HK-2 (cell line): Measurements from ENCODE around the gene TMEM63A.

Experiments
- DNase-seq: peaks from one replicate; pipeline ENCODE4 v3.0.0-alpha.2; 2018; ENCODE audit not compliant: unreplicated experiment

The TMEM63A gene

DNA sequence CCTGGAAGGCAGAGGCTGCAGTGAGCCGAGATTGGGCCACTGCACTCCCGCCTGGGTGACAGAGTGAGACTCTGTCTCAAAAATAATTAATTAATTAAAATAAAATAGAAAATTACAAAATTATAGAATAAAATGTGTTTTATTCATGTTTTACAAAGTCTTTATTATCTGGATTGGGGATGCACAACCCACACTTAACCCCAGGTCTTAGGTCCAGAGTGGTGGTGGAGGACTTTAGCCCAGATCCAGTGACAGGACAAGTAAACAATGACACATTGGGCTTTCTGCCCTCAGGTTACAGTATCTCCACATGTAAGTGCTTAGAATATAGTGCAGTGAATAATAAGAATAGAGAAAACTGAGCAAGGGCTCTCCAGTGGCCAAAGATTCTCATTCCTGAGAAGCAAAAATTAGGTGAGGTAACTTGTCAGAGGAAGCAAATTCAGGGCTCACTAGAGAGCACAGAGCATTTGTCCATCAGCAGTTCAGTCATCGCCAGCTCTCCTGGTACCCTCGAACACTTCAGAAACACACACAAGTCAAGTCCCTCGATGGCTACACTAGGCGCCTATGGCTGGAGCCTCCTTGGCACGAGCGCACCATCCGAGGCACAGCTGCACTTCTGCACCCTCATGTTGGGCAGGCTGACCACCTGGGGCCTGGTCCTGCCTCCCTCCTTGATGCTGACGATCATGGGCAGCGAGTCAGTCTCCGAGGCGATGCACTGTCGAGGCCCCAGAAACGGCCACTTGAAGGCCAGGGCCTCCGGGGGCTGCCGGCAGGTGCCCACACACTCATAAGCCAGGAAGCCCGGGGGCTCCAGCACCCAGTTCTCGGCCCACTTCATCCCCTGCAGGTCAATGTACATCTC, 4.2 kb upstream of the TMEM63A start:
- DNase-seq, result no peak

DNA sequence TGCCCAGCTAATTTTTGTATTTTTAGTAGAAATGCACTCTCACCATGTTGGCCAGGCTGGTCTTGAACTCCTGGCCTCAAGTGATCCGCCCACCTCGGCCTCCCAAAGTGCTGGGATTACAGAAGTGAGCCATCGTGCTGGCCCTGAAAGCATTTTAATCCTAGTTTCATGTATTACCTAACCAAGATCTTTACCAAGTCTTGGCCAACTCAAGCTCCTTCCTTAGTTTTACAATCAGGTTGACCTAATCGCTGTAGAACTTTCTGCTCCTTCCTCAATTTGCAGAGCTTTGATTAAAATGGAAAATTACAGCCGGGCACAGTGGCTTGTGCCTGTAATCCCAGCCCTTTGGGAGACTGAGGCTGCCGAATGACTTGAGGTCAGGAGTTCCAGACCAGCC, 3.2 kb upstream of the TMEM63A start:
- DNase-seq, result no peak

DNA sequence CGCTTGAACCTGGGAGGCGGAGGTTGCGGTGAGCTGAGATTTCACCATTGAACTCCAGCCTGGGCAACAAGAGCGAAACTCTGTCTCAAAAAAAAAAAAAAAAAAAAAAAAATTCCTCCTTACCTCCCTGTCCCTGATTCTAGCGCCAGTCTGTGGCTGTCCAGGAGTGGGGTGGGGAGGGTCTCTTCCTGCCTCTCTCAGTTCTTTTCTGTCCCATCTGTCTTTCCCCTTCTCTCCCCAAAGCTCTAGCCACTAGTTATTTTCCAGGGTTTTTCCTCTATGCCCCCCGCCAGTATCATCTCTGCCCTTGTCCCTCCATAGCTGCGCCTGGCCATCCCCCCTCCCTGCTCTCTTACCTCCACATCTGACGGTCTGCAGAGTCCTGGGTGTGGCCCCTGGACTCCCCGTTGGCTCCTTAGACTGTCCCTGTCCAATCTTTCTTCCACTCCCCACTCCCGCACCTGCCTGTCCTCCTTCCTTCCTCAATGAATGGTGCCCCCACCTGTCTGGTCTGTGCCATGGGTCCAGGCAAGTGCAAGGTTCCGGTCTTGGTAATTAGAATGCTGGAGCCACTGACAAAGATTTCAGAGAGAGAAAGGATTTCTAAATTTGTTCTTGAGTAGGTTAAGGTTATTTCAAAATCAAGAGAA, 1.6 kb upstream of the TMEM63A start:
- no peak for DNase-seq

DNA sequence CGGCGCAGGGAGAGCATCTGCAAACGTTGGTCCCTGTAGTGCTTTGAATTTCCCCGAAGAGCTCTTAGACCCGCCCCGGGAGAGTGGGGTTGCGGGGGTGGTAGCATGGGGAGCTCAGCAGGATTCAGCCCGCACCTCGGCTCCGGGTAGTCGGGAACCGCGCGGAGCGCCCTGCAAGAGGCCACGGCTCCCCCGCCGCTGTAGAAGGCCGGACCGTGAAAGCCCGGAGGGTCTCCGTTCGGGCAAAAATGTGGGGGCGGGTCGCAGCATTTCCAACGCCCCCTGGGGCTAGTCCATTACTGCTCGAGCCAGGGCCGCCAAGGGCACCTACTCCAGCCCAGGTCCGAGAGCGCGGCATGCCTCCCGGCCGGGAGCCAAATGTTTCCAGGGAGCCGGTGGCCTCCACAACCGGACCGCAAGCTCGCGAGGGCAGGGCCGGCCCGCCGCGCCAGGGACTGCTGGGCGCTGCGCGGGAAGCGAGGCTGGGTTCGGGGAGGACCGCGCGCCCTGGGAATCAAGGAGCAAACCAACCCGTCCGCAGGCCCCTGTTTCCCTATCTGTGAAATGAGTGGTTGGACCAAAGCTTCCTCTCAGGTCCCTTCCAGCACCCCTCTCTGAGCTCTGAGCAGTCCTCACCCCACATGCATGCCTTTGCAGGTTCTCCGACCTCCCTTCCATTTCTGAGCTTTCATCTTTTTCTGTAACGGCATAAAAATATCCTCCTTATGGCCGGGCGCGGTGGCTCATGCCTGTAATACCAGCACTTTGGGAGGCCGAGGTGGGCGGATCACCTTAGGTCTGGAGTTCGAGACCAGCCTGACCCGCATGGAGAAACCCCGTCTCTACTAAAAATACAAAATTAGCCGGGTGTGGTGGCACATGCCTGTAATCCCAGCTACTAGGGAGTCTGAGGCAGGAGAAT, 775 bp upstream of the TMEM63A start:
- DNase-seq, result peak; percentile 75

DNA sequence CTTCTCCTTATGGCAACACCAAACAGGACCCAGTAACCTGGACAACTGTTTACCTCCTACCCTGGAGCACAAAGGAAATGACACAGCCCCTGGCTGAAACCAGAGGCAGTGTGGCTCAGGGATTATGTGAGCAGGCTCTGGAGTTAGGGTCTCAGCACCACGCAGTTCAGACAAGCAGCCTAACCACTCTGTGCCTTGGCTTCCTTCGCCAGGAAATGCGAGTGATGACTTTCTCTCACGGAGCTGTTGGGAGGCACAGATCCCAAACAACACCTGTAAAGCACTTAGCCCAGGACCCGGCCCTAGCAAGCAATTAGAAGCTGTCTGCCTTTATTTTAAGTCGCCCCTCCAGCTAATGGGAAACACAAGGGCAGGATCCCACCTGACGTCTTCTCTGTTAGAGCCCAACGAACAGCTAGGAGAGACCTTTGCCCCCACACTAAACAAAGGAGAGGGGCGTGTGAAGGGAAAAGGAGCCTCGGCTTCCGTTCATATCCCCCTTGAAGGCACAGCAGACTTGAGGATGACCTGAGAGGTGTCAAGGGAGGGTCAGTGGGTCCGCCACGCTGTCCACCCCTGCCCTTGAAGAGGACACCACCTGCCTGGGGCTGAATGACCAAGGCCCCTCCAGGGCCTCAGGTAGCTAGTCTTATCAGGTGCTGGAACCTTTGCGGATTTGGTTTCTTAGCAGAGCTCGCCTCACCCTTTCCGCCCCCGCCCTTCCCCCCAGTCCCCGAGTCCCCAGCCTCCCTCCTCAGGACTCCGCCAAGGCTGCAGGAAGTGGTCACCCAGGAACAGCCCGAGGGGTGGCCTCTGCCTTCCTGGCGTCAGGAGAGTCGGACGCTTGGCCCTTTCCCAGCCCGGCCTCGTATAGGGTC, 860 bp downstream of the TMEM63A start:
- DNase-seq, result peak; percentile 67

DNA sequence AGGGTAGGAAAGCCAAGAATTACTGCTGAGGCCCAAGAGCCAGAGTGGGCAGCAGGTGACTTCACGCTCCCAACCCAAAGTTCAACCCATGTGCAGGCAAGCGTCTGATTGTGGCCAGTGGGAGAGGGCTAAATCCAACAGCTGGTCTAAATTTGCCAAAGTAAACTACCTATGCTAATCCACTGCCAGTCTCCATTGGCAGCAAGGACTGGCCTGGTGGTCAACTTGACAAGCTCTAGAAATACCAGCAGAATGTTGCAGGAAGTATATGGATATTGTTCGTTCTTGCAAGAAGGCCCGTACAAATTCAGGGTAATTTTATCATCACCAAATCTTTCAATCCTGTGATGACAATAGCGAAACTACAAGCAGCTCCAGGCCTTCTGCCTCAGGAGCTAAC, 1.5 kb downstream of the TMEM63A start:
- no peak for DNase-seq

DNA sequence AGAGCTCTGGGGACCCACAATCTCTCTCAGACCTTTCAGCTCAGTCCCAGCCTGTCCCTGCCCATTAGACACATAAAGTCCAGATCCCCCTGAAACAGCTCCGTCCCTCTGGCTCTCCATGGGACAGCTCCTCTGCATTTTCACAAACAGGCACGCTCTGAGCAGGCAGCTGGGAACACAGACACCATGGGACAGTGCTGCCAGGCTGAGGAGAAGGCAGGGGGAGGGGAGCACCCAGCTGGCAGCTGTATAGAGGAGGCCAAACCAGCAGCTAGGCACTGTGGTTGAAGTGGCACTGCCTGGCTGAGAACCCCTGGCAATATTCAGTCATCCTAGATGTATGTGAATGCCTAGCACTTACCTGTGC, 2.0 kb downstream of the TMEM63A start:
- DNase-seq, result no peak

DNA sequence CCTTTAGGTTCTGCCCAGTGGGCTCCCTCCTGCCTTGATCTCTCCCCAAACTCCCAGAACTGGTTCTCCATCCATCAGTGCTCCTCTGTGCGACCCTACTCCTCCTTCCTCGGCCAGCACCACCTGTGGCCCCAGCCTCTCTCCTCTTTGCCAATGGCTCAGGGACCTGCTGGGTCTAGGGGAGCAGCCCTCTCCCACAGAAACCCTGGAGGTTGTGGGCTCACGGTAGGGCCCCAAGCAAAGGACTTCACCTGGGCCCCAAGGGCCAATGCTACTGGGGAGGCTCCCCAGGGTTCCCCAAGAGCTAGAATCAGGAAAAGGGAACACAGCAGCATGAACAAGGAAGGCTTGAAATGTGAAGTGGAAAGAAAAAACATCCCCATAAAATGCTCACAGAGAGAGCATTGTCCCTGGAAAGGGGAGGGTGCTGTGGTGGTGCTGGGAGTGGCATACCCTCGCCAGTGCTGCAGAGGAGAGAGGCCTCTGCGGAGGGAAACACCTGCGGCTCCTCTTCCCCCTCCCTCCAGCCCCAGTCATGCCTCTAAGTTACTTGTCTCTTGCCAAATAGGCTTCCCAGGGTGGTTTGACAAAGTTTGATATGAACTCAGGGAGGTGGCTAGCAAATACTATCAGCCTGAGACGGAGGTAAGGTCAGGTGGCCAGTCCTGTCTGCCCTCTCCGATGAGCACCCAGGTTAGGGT, 2.5 kb downstream of the TMEM63A start:
- no peak for DNase-seq

DNA sequence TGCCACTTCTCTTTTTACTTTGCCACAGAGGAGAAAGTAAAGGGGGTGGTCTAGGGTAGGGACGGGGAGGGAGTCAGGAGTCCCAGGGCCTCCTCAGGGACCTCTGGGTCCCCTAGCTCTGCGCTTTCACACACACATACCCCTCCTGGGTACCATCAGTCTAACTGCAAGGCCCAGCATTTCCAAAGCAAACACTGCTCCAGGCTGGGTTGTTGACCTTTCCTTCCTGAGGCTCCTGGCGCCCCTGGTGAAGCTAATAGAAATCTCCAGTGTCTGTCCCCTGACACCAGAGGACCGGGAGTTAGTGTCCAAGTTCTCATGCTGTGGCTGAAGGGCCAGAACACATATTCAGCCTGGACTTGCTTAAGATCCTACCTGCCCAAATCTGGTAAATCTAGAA, 3.9 kb downstream of the TMEM63A start:
- no peak for DNase-seq

DNA sequence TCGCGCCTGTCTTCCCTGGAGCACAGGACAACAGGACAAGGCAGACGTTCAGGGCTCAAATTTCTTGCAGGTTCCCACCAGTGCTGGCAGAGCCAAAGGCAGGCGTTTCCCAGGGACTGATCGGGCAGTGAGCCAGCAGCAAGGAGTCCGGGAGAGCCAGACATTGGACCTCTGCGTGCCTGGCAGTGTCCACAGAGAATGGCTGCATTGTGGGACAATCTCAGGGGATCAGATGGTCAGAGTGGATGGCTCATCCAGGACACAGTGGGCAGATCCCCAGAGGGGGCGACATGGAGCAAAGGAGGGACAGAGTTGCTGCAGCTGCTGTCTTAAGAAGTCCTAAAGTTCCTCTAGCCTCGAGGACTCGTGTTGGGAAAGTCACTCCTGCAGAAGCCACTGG, 4.6 kb downstream of the TMEM63A start:
- DNase-seq, result peak; percentile 55

DNA sequence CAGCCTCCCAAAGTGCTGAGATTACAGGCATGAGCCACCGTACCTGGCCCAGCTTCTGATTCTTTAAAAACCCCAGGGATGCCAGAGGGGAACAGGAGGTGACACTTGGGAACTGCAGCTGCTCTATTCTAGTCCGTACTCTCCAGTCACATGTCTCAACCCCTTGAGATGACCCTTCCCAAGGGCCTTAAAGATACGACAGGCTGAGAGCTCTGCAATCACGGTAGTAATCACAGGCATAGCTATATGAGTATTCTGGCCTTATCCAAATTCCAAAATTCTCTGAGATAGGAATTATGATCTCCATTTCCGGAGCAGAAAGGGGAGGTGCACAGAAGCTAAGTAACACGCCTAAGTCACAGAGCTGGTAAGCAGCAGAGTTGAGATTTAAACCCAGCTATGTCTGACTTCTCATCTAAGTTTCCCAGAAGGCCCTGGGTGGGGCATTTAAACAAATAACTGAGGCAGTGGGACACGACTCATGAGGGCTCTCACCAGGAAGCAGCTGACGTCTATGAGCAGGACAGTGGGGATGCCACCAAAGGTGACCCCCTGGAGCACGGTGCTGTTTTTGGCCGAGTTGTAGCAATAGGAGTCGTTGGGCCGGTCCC, 5.2 kb downstream of the TMEM63A start:
- no peak for DNase-seq

DNA sequence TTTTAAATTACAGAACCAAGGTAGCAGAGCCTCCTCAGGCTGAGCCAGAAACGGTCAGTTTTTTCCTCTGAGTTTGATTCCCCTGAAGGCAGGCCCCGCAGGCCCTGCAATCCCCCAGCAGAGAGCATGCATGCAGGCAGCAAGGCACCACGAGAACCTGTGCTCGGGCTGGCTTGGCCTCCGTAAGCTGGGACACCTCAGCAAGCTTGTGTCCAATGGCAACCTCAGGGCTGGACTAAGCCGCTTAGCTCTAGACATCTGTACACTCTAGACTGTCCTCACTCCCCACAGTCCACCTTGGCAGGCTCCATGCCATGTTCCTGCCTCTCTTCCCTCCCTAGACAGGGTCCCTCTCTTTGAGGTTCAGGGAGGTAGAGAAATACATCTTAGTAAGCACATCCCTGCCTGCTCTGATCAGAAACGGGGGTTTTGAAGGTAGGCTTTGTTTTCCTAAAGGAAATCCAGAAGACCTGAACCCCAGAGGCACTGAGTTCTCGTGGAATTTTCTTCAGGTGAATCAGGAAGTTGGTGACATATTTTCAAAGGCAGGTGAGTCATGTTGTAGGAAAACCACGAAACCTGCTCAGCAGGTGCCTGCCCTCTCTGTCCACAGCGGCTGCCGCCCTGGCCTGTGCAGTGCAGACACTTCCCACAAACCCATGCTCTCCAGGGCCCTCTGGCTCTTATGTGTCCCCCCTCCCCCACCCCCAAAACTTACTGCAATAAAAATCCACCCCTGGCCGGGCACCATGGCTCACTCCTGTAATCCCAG, 7.0 kb downstream of the TMEM63A start:
- DNase-seq, result peak; percentile 47

DNA sequence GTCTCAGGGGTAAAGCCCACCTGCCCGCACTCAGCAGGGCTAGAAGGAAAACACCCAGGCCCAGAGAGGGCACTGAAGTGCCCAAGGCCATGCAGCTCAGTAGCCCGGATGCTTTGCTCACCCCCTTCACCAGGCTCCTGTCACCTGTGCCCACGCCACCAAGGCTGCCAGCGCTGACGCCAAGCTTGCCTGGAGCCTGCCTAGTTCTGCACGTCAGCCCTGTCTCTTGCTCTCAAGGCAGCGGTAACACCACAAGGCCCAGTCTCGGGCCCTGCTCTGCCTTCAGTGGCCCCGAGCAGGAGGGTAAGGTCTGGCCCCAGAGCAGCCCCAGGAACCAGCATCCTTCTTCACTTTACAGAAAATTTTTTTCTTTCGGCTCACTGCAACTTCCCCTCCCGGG, 7.7 kb downstream of the TMEM63A start:
- DNase-seq, result no peak

DNA sequence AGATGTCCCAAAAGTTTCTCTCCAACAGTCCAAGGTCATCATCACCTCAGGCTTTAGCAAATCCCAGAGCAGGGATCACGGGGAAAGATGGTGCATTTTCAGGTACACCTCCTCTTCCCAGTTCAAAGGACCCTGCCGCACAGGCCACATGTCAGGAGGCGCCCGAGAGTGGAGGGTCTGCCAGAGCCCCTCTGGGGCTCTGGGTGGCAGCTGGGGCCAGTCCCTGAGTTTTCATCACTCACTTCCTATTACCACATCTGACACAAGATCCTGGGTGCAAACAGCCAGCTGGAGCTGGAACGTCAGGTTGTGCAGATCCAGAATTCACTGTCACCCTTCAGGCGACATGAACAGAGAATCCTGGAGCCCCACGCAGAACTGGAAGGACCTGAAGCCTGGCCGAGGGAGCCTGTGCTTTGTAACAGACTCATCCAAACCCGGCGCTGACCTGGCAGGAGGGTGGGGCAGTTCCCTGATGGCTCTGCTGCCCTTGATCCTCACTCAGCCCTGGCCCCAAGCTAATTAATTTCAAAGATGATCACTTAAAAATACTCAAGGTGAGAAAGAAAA, 8.8 kb downstream of the TMEM63A start:
- DNase-seq, result no peak

DNA sequence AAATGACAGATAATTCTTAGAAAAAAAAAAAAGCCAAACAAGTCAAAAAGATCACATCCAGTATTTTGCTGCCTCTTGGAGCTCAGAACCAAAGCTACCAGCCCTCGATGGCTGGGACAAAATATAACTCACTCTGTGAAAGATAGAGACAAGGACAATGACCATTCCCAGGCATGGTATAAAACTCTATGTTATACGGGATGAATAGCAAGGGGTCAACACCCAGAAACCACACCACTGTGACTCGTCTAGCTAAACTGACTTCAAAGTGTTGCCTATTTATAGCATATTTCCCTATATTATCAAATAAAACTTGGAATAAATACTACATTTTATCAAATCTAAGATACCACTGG, 10.1 kb downstream of the TMEM63A start:
- no peak for DNase-seq

DNA sequence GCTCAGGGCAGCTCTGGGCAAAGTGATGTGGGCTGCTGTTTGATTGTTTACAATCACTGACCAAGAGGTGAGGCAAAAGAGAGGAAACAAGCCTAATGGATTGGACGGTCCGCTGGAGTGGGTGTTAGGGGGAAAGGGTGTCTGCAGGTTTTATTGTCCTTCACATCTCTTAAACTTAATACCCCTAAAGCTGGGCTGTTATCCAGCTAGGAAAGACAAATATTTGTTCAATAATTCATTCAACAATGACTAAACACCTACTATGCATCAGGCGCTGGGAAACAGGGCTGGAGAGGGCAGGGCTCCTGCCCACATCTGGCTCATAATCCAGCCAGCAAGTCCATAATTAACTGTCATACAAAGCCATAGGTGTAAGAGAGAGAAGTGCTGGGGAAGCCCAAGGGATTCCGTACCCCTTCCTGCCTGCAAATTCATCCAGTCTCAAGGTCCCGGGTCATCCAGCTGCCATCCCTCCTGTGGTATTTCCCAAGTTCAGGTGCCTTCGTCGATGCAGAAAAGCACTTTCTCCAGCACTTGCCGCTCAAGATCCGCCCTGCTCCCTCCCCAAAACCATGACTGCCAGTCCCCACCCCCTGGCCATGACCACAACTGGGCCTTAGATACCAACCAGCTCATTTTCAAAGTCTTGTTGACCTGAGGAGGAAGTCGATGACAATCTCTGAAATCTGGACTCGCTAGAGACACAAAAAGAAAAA, 10.7 kb downstream of the TMEM63A start:
- DNase-seq, result no peak

DNA sequence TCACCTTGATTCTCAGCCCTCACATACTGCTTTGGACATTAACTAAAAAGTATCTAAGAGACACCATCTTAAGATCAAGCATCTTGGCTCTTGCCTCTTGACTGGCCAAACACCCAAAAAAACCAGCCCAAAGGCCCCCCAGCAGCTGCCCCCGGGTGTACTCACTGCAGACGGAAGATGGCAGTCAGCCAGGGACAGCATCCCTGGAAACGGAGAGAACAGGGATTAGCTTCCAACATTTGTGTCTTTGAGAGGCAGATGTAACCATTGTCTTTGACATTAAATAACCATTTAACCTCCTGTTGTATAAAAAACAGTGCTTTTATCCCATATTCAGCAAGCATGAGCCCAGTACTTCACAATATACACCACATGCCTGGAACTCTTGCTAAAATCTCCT, 11.3 kb downstream of the TMEM63A start:
- DNase-seq, result no peak

DNA sequence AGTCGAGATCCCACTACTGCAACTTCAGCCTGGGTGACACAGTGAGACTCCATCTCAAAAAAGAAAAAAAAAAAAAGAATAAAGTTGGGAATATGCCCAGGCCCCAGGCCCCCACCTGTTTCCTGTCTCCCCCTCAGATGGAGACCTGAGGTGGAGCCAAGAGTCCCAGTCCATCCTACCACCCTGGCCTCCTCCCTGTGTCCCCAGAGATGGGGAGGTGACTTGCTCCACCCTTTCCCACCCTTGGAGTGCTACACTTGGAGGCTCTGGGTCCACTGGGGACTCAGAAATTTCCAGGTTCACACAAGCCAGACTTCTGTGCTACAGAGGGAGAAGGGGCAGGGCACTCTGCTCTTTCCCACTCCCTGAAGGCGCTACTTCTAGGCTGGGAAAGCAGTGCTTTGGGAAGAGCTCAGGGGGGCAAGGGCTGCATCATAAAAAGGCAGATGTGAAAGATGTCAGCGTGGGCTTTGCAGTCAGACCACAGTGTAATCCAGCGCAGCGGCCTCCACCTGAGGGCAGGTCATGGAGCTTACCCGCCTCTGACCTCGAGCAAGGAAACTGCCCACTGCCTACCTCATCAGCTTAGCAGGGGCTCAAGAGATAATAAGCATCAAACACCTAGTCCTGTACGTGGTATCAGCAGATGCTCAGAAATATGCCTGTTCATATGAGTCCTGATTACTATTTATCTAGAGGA, 13.4 kb downstream of the TMEM63A start:
- DNase-seq, result no peak
